Measurements from ENCODE around the gene MATN3. TPM values are rescaled to one million over a fixed set of nuclear protein-coding genes. Genes with fewer than 3 reads are reported as not detected.

The MATN3 gene
- polyA plus RNA-seq (2013), result 0.03 TPM

- peaks cover 0 to 14% (median 12%) of the 10 kb centered on the region in 4 experiments for H3K4me1 ChIP-seq (ENCODE audit: control extremely low read depth in 1 of 4, control insufficient read depth in 4 of 4, insufficient read depth in 4 of 4, low read length in 3 of 4)
- peak within 1 kb of the TSS; percentile 22 to 76 (median 60) for H3K4me3 ChIP-seq (ENCODE audit: control insufficient read depth in 1 of 7, extremely low read depth in 1 of 7, insufficient read depth in 4 of 7, low read depth in 2 of 7, low read length in 6 of 7)
- under 1% methylated on average over 65 of the region's 87 CpGs for WGBS (ENCODE audit: insufficient coverage)
- peaks cover 0 to 6% (median 0%) of the 10 kb centered on the region in 5 experiments for H3K9me3 ChIP-seq (ENCODE audit: control extremely low read depth in 1 of 5, control insufficient read depth in 4 of 5, insufficient read depth in 2 of 5, low read depth in 1 of 5, low read length in 4 of 5)
- ChIA-PET CTCF (interaction anchor here (0.6 to 5.1 kb wide), 7 partner anchors 9 to 83 kb away, joined by 3 to 42 read pairs (median 3); no protein-coding TSS in a partner anchor), POLR2A (no interaction called here)
- no peaks in the 10 kb centered on the region for H3K36me3 ChIP-seq (ENCODE audit: control insufficient read depth in 4 of 4, insufficient read depth in 4 of 4, low read length in 3 of 4)
- peaks cover 7 to 52% (median 23%) of the 10 kb centered on the region in 5 experiments for H3K27me3 ChIP-seq (replicated peaks in 2 of 5; ENCODE audit: control insufficient read depth in 4 of 5, insufficient read depth in 5 of 5, low read length in 4 of 5)
- peak in 1 of 3 donors; percentile 28 for DNase-seq
- H3K27ac ChIP-seq (ENCODE audit: insufficient read depth in 1 of 2, low read depth in 1 of 2, low read length in 2 of 2, poor library complexity in 1 of 2, severe bottlenecking in 2 of 2), result no peak within 1 kb of the TSS
Measured at GRCh38 chr2:20012282-20013125, at the start of gene MATN3. Gene MATN3, minus strand, starts transcription at chr2:20012668. Its CDS starts 37 bp downstream, at chr2:20012631.

GRCh38 chr2:20061940-20062339 is 49.5 kb upstream of the MATN3 start:
- WGBS (ENCODE audit: insufficient coverage), result 96% methylated on average over 5 of the region's 5 CpGs
- H3K27ac ChIP-seq (ENCODE audit: insufficient read depth in 1 of 2, low read depth in 1 of 2, low read length in 2 of 2, poor library complexity in 1 of 2, severe bottlenecking in 2 of 2), result no peak overlapping the region
- no peaks in the 10 kb centered on the region for H3K36me3 ChIP-seq (ENCODE audit: control insufficient read depth in 4 of 4, insufficient read depth in 4 of 4, low read length in 3 of 4)
- no peak for DNase-seq
- H3K27me3 ChIP-seq (replicated peaks in 2 of 5; ENCODE audit: control insufficient read depth in 4 of 5, insufficient read depth in 5 of 5, low read length in 4 of 5), result peaks cover 0 to 4% (median 0%) of the 10 kb centered on the region in 5 experiments
- ChIA-PET CTCF (interaction anchor here (0.7 to 3.0 kb wide), 4 partner anchors 7 to 47 kb away, joined by 3 to 13 read pairs (median 4); no protein-coding TSS in a partner anchor), POLR2A (no interaction called here)
- no peak overlapping the region for H3K4me3 ChIP-seq (ENCODE audit: control insufficient read depth in 1 of 7, extremely low read depth in 1 of 7, insufficient read depth in 4 of 7, low read depth in 2 of 7, low read length in 6 of 7)
- H3K9me3 ChIP-seq (ENCODE audit: control extremely low read depth in 1 of 5, control insufficient read depth in 4 of 5, insufficient read depth in 2 of 5, low read depth in 1 of 5, low read length in 4 of 5), result no peaks in the 10 kb centered on the region
- H3K4me1 ChIP-seq (ENCODE audit: control extremely low read depth in 1 of 4, control insufficient read depth in 4 of 4, insufficient read depth in 4 of 4, low read length in 3 of 4), result no peaks in the 10 kb centered on the region

GRCh38 chr2:20061476-20061875 is 49.0 kb upstream of the MATN3 start:
- Histone ChIP-seq H3K36me3 (ENCODE audit: control insufficient read depth in 4 of 4, insufficient read depth in 4 of 4, low read length in 3 of 4) (no peaks in the 10 kb centered on the region), H3K4me1 (ENCODE audit: control extremely low read depth in 1 of 4, control insufficient read depth in 4 of 4, insufficient read depth in 4 of 4, low read length in 3 of 4) (no peaks in the 10 kb centered on the region), H3K27me3 (replicated peaks in 2 of 5; ENCODE audit: control insufficient read depth in 4 of 5, insufficient read depth in 5 of 5, low read length in 4 of 5) (peaks cover 0 to 4% (median 2%) of the 10 kb centered on the region in 5 experiments), H3K9me3 (ENCODE audit: control extremely low read depth in 1 of 5, control insufficient read depth in 4 of 5, insufficient read depth in 2 of 5, low read depth in 1 of 5, low read length in 4 of 5) (no peaks in the 10 kb centered on the region), H3K27ac (ENCODE audit: insufficient read depth in 1 of 2, low read depth in 1 of 2, low read length in 2 of 2, poor library complexity in 1 of 2, severe bottlenecking in 2 of 2) (no peak overlapping the region), H3K4me3 (ENCODE audit: control insufficient read depth in 1 of 7, extremely low read depth in 1 of 7, insufficient read depth in 4 of 7, low read depth in 2 of 7, low read length in 6 of 7) (no peak overlapping the region)
- ChIA-PET CTCF (interaction anchor here (0.6 to 3.0 kb wide), 6 partner anchors 7 to 102 kb away, joined by 3 to 13 read pairs (median 4); no protein-coding TSS in a partner anchor), POLR2A (no interaction called here)
- DNase-seq, result no peak
- WGBS (ENCODE audit: insufficient coverage), result no CpG with 5 or more reads among the region's 3 CpGs

GRCh38 chr2:20060106-20060505 is 47.6 kb upstream of the MATN3 start:
- WGBS (ENCODE audit: insufficient coverage), result no CpG with 5 or more reads among the region's 1 CpG
- CTCF ChIA-PET, result interaction anchor here (1.0 to 1.5 kb wide), 2 partner anchors 8 to 45 kb away, joined by 3 to 4 read pairs; no protein-coding TSS in a partner anchor
- no peak overlapping the region for H3K4me3 ChIP-seq (ENCODE audit: control insufficient read depth in 1 of 7, extremely low read depth in 1 of 7, insufficient read depth in 4 of 7, low read depth in 2 of 7, low read length in 6 of 7)

GRCh38 chr2:20057268-20057667 is 44.8 kb upstream of the MATN3 start:
- Histone ChIP-seq H3K4me1 (ENCODE audit: control extremely low read depth in 1 of 4, control insufficient read depth in 4 of 4, insufficient read depth in 4 of 4, low read length in 3 of 4) (peaks cover 5 to 8% (median 6%) of the 10 kb centered on the region in 4 experiments), H3K27me3 (replicated peaks in 2 of 5; ENCODE audit: control insufficient read depth in 4 of 5, insufficient read depth in 5 of 5, low read length in 4 of 5) (peaks cover 0 to 7% (median 3%) of the 10 kb centered on the region in 5 experiments), H3K27ac (ENCODE audit: insufficient read depth in 1 of 2, low read depth in 1 of 2, low read length in 2 of 2, poor library complexity in 1 of 2, severe bottlenecking in 2 of 2) (no peak overlapping the region), H3K36me3 (ENCODE audit: control insufficient read depth in 4 of 4, insufficient read depth in 4 of 4, low read length in 3 of 4) (no peaks in the 10 kb centered on the region), H3K4me3 (ENCODE audit: control insufficient read depth in 1 of 7, extremely low read depth in 1 of 7, insufficient read depth in 4 of 7, low read depth in 2 of 7, low read length in 6 of 7) (no peak overlapping the region), H3K9me3 (ENCODE audit: control extremely low read depth in 1 of 5, control insufficient read depth in 4 of 5, insufficient read depth in 2 of 5, low read depth in 1 of 5, low read length in 4 of 5) (no peaks in the 10 kb centered on the region)
- ChIA-PET CTCF (interaction anchor here (1.0 kb wide), 1 partner anchor 9 kb away, joined by 3 read pairs; no protein-coding TSS in a partner anchor), POLR2A (interaction anchor here (0.6 kb wide), 1 partner anchor 13 kb away, joined by 3 read pairs; no protein-coding TSS in a partner anchor)
- WGBS (ENCODE audit: insufficient coverage), result no CpG with 5 or more reads among the region's 1 CpG
- no peak for DNase-seq

More at GRCh38 chr2:20060106-20060505, 47.6 kb upstream of the MATN3 start:
- H3K4me1 ChIP-seq (ENCODE audit: control extremely low read depth in 1 of 4, control insufficient read depth in 4 of 4, insufficient read depth in 4 of 4, low read length in 3 of 4), result no peaks in the 10 kb centered on the region
- H3K36me3 ChIP-seq (ENCODE audit: control insufficient read depth in 4 of 4, insufficient read depth in 4 of 4, low read length in 3 of 4), result no peaks in the 10 kb centered on the region
- H3K9me3 ChIP-seq (ENCODE audit: control extremely low read depth in 1 of 5, control insufficient read depth in 4 of 5, insufficient read depth in 2 of 5, low read depth in 1 of 5, low read length in 4 of 5), result no peaks in the 10 kb centered on the region
- no peak overlapping the region for H3K27ac ChIP-seq (ENCODE audit: insufficient read depth in 1 of 2, low read depth in 1 of 2, low read length in 2 of 2, poor library complexity in 1 of 2, severe bottlenecking in 2 of 2)
- no peak for DNase-seq
- peaks cover 0 to 7% (median 3%) of the 10 kb centered on the region in 5 experiments for H3K27me3 ChIP-seq (replicated peaks in 2 of 5; ENCODE audit: control insufficient read depth in 4 of 5, insufficient read depth in 5 of 5, low read length in 4 of 5)
- POLR2A ChIA-PET, result no interaction called here

GRCh38 chr2:20054931-20055330 is 42.5 kb upstream of the MATN3 start:
- peaks cover 0 to 7% (median 3%) of the 10 kb centered on the region in 5 experiments for H3K27me3 ChIP-seq (replicated peaks in 2 of 5; ENCODE audit: control insufficient read depth in 4 of 5, insufficient read depth in 5 of 5, low read length in 4 of 5)
- ChIA-PET CTCF (interaction anchor here (1.4 to 3.2 kb wide), 2 partner anchors 7 to 40 kb away, joined by 4 to 11 read pairs; no protein-coding TSS in a partner anchor), POLR2A (no interaction called here)
- WGBS (ENCODE audit: insufficient coverage), result no CpG with 5 or more reads among the region's 3 CpGs
- no peaks in the 10 kb centered on the region for H3K9me3 ChIP-seq (ENCODE audit: control extremely low read depth in 1 of 5, control insufficient read depth in 4 of 5, insufficient read depth in 2 of 5, low read depth in 1 of 5, low read length in 4 of 5)
- H3K4me3 ChIP-seq (ENCODE audit: control insufficient read depth in 1 of 7, extremely low read depth in 1 of 7, insufficient read depth in 4 of 7, low read depth in 2 of 7, low read length in 6 of 7), result no peak overlapping the region
- H3K4me1 ChIP-seq (ENCODE audit: control extremely low read depth in 1 of 4, control insufficient read depth in 4 of 4, insufficient read depth in 4 of 4, low read length in 3 of 4), result peaks cover 10 to 16% (median 12%) of the 10 kb centered on the region in 4 experiments
- no peak for DNase-seq
- no peak overlapping the region for H3K27ac ChIP-seq (ENCODE audit: insufficient read depth in 1 of 2, low read depth in 1 of 2, low read length in 2 of 2, poor library complexity in 1 of 2, severe bottlenecking in 2 of 2)
- no peaks in the 10 kb centered on the region for H3K36me3 ChIP-seq (ENCODE audit: control insufficient read depth in 4 of 4, insufficient read depth in 4 of 4, low read length in 3 of 4)
